AG10803 (cell line): ENCODE results near the gene IL12RB2.
A peak's percentile ranks its signal among the peaks of the same experiment; 100 is the strongest.

ENCODE experiments used
- DNase-seq: peaks from one replicate; pipeline ENCODE4 v3.0.0; 2010; ENCODE audit warnings: low read depth
- H3K4me3 ChIP-seq: 2 replicates; pipeline ENCODE4 v1.5.1; 2011; ENCODE audit warnings: mild to moderate bottlenecking, low read length, control low read depth
- TF ChIP-seq, protein P1 (sequence below): conservative IDR thresholded peaks from 2 replicates; pipeline ENCODE4 v1.5.1; 2011; ENCODE audit warnings: mild to moderate bottlenecking, low read length, control low read depth, inconsistent platforms

IL12RB2 gene

DNA sequence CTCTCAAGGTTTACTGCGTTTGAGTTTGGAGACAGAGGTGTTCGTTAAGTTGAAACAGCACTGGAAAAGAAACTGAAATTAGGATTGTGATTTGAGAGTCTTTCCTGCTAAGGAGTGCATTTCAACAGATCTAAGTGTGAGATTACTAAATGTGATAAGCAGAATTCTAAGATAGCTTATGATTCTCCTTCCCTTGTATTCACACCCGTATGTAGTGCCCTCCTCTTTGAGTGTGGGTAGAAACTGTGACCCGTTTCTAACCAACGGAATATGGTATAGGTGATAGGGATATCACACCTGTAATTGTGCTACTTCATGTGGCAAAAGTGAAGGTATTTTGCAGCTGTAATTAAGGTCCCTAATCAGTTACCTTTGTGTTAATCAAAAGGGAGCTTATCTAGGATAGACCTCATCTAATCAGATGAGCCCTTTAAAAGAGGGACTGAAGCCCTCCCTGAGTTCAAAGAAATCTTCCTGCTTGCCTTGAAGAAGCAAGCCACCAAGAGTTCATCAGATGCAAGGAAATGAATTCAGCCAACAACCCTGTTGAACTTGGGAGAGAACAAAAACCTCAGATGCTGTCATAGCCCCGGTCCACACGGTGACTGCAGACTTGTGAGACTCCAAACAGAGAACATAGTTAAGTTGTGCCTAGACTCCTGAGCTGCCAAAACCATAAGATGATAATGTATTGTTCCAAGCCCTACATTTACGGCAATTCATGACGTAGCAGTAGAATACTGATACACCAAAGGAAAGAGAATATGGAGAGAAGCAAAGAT, 12.6 kb upstream of the IL12RB2 start:
- no peak for DNase-seq
- TF ChIP-seq, protein P1, sequence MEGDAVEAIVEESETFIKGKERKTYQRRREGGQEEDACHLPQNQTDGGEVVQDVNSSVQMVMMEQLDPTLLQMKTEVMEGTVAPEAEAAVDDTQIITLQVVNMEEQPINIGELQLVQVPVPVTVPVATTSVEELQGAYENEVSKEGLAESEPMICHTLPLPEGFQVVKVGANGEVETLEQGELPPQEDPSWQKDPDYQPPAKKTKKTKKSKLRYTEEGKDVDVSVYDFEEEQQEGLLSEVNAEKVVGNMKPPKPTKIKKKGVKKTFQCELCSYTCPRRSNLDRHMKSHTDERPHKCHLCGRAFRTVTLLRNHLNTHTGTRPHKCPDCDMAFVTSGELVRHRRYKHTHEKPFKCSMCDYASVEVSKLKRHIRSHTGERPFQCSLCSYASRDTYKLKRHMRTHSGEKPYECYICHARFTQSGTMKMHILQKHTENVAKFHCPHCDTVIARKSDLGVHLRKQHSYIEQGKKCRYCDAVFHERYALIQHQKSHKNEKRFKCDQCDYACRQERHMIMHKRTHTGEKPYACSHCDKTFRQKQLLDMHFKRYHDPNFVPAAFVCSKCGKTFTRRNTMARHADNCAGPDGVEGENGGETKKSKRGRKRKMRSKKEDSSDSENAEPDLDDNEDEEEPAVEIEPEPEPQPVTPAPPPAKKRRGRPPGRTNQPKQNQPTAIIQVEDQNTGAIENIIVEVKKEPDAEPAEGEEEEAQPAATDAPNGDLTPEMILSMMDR: no peak
- no peak overlapping the region for H3K4me3 ChIP-seq

DNA sequence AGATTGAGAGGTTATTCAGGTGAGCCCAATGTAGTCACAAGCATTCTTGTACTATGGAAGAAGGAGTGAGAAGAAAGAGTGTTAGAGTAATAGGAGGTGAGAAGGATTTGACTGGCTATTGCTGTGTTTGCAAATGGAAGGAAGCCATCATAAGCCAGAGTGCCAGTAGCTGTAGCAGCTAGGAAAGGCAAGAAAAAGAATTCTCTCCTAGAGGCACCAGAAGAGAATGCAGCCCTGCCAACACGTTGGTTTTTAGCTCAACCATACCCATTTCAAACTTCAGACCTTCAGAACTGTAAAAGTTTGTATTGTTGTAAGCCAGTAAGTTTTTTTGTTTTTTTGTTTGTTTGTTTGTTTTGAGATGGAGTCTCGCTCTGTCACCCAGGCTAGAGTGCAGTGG, 8.9 kb upstream of the IL12RB2 start:
- H3K4me3 ChIP-seq: no peak overlapping the region
- TF ChIP-seq, protein P1: no peak
- no peak for DNase-seq

GRCh38 chr1:67299296-67299695, 8.4 kb upstream of the IL12RB2 start:
- DNase-seq: no peak
- no peak overlapping the region for H3K4me3 ChIP-seq
- TF ChIP-seq, protein P1: no peak

- DNase-seq: peak; percentile 6
- H3K4me3 ChIP-seq: no peak overlapping the region
- TF ChIP-seq, protein P1: no peak
Observed at GRCh38 chr1:67300561-67300960, 7.1 kb upstream of the IL12RB2 start.

- H3K4me3 ChIP-seq: no peak overlapping the region
- DNase-seq: no peak
- TF ChIP-seq, protein P1: no peak
Observed at GRCh38 chr1:67304023-67304422, 3.6 kb upstream of the IL12RB2 start.

DNA sequence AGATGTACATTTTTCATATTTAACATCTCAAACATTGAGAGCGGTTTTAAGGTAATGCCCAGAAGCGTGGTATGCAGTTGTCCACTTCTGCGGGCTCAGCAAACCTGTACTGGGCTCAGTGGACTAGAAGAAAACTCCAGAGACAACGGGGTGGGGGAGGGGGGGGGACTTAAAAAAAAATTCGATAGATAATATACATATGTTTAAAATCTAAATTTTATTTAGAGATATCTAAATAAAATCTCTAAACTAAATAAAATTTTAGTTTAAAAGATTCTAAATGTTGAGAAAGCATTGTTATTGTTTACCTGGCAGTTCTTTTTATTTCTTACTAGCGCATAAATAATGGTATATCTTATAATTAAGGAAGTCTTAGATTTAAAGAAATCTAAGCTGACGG, 1.1 kb upstream of the IL12RB2 start:
- no peak overlapping the region for H3K4me3 ChIP-seq
- no peak for DNase-seq
- TF ChIP-seq, protein P1: no peak

- DNase-seq: no peak
- no peak overlapping the region for H3K4me3 ChIP-seq
- TF ChIP-seq, protein P1: no peak
Observed at GRCh38 chr1:67308136-67308535, 463 bp downstream of the IL12RB2 start.
